GM19239 (cell line): ENCODE results near the gene TCN2.

ENCODE experiments used
- DNase-seq: peaks from one replicate; pipeline ENCODE4 v3.0.0; 2011; ENCODE audit warnings: low spot score; ENCODE audit not compliant: insufficient read length
- FAIRE-seq: peaks from 2 replicates; lab custom pipeline; 2011; peaks lifted over from hg19 to GRCh38; lab: Jason Lieb, UNC

The TCN2 gene

DNA sequence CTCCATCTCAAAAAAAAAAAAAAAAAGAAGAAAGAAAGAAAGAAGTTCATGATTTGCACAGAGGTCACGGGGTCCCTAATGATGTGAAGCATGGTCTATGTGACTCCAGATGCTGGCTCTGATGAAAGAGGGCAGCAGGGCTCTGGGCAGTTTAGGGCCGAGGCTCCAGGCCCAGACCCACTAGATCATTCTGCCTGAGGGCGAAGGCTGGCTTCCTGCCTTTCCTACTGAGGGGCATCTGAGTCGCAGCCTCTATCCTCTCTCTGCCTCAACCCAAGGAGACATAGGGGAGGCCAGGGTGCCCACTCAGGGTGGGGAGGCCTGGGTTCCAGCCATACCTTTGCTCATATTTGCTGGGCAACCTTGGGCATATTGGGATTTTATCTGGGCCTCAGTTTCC lies 33.4 kb downstream of the TCN2 start:
- DNase-seq, result no peak
- FAIRE-seq, result no peak

DNA sequence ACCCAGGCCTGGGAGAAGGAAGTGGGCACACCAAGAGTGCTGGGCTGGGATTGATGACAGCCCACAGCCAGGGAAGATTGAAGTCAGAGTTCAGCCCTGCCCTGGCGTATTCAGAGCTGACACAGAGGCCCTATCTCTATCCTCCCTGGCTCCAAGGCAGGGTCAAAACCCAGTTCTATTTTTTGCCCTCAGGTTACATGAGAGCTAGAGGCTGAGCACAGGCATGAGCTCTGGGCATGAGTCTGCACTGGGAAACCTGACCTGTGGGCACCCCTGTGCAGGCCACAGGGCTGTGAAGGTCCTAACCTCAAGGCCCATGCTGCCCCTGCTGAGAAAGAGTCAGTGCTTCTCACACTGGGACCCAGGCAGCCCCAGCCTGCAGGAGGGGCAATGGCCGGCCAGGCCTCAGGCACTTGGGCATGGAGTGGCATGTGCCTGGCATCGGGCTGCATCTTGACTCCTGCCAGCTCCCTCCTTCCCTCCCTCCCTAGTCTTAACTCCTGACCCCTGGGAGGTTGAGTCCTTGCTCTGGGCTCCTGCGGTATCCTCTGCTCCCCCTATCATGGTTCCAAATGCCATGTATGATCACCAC lies 34.0 kb downstream of the TCN2 start:
- no peak for DNase-seq
- FAIRE-seq, result no peak

GRCh38 chr22:30643055-30643875 lies 36.3 kb downstream of the TCN2 start:
- DNase-seq (no peak), FAIRE-seq (no peak)

DNA sequence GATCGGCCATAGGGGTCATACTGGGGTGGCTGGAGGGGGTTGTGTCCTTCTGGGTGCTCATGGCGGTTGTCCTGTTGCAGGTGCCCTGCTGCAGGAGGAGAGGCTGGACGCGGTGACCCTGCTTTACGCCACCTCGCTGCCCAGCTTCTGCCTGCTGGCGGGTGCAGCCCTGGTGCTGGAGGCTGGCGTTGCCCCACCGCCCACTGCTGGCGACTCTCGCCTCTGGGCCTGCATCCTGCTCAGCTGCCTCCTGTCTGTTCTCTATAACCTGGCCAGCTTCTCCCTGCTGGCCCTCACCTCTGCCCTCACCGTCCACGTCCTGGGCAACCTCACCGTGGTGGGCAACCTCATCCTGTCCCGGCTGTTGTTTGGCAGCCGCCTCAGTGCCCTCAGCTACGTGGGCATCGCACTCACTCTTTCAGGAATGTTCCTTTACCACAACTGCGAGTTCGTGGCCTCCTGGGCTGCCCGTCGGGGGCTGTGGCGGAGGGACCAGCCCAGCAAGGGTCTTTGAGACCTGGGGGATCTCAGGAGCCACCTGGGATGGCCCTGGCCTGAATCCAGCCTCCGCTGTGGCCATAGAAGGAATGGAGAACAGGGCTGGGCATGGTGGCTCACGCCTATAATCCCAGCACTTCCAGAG lies 39.7 kb downstream of the TCN2 start:
- DNase-seq (no peak), FAIRE-seq (no peak)

GRCh38 chr22:30647536-30647935 lies 40.6 kb downstream of the TCN2 start:
- FAIRE-seq (no peak), DNase-seq (no peak)

GRCh38 chr22:30648825-30649224 lies 41.9 kb downstream of the TCN2 start:
- DNase-seq, result no peak
- no peak for FAIRE-seq

DNA sequence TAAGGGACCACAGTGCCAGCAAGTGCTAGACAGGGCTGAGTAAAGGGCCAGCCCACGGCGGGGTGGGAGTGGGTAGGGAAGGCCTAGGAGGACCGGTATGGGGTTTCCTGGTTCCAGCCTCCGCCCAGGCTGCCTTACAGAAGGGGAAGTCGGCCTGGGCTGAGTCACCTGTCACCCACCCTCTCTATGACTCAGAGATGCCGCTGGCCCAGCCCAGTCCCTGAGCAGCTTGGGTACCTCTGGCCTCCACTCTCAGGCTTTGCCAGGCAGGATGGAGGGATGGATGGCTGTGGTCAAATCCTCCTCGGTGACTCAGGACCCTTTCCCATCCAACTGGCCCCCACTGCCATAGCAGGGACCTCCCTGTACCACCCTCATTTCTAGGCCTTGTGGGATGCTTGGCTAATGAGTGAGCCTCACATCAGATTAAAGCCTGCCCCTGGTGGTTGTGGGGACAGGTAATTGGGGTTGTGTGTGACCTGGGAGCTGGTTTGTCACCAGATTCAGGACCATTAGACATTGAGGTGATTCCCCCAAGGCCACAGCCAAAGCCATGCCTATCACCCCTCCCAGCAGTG lies 42.5 kb downstream of the TCN2 start:
- FAIRE-seq, result no peak
- peak; percentile 35 for DNase-seq

DNA sequence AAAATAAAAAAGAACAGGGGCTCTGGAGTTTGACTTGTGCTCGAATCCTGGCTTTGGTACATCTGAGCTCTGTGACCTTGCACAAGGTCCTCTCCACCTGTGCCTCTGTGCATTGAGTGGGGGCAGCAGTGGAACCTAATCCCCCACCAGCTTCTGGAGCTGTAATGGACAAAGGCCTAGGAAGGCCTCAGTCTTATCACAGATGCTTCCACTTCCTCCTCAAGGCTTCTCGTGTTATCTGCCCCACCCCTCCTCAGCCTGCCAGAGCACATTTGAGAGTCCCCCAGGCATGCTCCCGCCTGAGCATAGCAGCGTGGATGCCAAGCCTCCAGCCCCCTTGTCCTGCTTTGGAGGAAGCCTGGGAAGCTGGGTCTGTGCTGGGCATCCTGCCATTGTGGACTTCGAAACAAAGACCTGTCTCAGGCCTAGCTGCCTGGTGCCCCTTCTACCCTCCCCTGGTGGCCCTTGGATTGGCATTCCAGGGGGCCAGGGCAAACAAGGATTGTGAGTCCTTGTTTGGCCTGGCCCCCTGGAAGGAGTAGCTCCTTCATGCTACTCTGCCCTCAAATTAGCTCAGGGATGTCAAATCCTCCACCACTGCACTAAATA lies 43.6 kb downstream of the TCN2 start:
- DNase-seq (no peak), FAIRE-seq (no peak)

DNA sequence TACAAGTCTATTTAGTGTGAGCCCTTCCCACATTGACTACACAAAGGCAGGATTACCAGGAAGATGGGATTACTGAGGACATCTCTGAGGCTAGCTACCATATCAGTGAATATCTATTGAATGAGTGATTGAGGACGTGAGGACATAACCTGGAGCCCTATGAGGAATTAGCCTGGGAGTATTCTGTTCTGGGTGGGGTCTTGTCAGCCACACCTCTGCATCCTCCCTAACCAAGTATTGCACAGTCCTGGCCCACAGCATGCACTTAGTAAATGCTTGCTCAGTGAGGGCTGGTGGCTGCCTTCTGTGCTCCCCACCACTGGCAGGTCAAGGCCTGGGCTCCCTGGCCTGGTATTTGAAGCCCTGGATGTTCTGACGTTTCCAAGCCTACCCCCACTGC lies 45.9 kb downstream of the TCN2 start:
- FAIRE-seq (no peak), DNase-seq (no peak)

DNA sequence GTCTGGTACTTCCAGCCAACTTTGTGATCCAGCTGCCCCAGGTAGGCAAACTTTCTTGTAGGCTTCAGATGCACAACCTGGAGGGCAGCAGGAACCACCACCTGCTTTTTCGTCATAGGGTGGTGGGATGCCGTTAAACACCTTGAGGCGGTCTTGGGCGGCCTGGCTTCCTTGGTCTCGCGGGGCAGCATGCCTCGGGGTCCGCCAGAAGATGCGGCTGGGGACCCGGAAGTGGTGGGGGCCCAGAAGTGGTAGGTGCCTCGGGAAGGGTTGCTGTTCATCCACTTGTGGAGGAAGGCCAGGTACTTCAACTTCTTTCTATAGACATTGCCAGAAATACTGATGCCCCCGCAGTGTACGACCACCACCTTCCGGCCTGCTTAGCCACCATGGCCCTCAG lies 47.4 kb downstream of the TCN2 start:
- FAIRE-seq (no peak), DNase-seq (no peak)

DNA sequence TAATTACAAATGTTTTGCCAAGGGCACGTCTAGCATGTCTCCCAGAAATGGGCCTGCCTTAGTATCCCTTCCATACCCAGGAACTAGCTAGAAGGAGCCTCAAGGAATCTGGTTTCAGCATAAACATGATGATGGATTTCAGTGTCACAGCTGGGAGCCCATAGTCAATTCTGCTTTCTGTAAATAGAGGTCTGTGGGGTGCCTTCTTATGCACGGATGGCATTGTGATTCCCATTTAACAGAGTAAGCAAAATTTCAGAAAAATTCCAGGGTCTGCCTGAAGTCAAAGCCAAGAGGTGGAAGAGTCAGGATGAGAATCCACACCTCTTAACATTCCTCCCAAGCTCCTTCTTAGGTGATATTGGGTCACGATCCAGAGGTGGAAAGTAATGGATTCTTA lies 48.6 kb downstream of the TCN2 start:
- FAIRE-seq, result no peak
- no peak for DNase-seq

- no peak for DNase-seq
Observed at GRCh38 chr22:30662040-30662439, 55.1 kb downstream of the TCN2 start.

GRCh38 chr22:30664798-30665197 lies 57.8 kb downstream of the TCN2 start:
- no peak for FAIRE-seq

More at GRCh38 chr22:30662040-30662439, 55.1 kb downstream of the TCN2 start:
- FAIRE-seq, result no peak

GRCh38 chr22:30665266-30665665 lies 58.3 kb downstream of the TCN2 start:
- no peak for FAIRE-seq

More at GRCh38 chr22:30664798-30665197, 57.8 kb downstream of the TCN2 start:
- DNase-seq, result no peak

DNA sequence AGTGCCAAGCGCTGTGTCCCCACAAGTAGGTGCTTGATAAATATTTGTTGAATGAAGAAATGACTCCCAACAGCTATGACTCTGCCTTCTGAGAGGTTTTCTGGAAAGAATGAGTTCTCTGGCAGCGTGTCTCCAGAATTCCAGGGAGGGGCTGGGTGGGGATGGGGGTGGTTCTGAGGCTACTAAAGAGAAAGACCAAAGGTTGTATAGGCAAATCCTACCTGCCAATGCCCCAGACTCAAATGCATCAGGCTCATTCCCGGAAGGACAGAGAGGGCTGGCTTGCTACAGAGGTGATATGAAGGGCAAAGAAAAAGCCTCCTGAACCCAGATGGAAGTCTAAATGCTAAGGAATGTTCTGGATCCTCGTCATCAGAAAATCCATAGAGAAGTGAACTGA lies 58.8 kb downstream of the TCN2 start:
- no peak for FAIRE-seq

More at GRCh38 chr22:30665266-30665665, 58.3 kb downstream of the TCN2 start:
- DNase-seq, result no peak

DNA sequence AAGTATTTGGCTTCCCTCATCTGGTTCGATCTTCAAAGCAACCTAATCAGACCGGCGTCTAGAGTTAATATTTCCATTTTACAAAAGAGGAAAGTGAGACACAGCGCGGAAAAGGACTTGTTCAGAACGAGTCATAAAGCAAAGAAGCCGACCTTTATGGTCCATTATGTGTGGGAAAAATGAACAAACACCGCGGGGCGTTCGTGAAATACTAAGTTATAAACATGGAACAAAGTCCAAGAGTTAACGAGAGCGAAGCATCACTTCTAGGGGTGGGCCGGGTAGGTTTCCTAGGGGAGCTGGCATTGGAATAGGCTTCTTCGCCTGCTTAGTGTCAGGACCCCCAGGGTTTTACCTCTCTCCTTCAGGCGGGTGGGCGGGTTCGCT lies 60.1 kb downstream of the TCN2 start:
- FAIRE-seq (peak; percentile 18), DNase-seq (no peak)

More for the DNA sequence above, 58.8 kb downstream of the TCN2 start:
- no peak for DNase-seq

DNA sequence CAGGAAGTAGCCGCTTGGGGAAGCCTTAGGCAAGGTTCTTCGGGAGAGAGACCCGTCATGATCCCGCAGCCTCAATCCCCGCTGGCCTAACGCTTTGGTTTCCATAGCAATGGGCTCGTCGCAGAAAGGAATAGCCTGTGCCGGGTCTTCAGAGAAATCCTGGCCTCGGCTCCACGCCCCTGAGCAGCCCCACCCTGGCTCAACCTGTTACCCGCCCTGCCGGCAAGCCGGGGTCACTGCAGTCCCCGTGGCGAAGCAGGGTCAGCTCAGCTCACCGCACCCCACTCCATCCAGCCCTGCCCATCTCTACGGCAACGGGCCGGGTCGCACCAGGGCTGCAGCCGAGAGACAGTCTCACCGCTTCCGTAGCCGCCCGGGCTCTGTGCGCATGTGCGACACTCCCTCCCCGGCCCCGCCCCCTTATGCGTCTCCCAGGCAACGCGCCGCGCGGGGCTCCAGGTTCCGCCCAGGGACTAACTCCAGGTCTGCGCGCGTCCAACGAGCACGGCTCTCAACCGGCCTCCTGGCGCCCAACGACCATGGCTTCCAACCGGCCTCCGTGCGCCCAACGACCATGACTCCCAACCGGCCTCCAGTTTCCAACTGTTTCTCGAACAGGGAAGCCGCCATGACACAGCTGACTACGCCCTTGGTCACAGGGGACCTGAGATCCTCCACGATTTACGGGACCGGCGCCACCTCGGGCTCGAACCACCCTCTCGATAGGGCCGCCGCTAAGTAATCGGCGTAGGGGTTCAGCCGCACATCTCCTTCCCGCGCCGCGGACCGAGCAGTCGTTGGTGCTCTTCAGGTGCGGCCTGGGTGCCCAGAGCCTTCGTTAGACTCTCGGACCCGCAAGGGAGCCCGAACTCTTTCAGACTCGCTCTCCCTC lies 60.8 kb downstream of the TCN2 start, which contains the start of gene DUSP18:
Gene DUSP18 (minus strand): TSS at position 382 of the 892 bp plus-strand sequence. CDS start 3,872 bp downstream, outside the sequence.
- FAIRE-seq (peak; percentile 97), DNase-seq (peak; percentile 94)

DNA sequence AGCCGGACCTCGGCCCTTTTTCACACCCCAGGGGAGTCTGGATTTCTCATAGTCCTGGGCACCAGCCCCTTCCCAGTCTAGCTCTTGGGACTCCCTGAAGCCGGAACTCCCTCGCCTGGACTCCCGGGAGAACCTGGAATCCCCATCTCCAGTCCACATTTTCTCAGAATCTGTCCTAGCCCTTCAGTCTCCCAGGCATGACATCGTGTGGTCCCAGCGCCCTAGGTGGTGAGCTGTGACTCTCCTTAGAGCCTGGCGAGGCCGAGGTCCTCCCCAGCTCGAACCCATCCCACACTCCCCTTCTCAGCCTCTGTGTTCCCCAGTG lies 61.4 kb downstream of the TCN2 start:
- DNase-seq, result no peak
- FAIRE-seq, result no peak

DNA sequence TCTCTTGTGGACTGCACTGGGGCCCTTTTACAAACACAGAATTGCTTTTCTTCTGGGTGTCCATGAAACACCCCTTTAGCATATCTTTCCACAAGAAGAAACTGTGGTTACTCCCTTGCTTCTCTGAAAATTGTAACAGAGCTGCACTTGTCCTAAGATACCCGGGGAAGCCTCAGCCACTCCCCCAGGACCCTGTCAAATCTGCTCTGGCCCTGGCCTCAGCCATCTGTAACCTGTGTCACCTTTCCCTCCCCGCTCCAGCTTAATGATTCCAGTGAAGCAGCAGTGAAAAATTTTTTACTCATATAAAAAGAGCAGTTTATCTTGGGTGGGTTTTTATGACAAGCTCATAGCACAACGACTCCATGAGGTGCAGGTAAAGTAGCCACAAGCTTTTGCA lies 64.1 kb downstream of the TCN2 start:
- FAIRE-seq, result no peak
- no peak for DNase-seq

- FAIRE-seq (no peak), DNase-seq (no peak)
Observed at GRCh38 chr22:30673136-30673535, 66.2 kb downstream of the TCN2 start.
